Endothelial cell (in vitro differentiated cells): ENCODE data around the gene JPH3. TPM values are rescaled to one million over a fixed set of nuclear protein-coding genes. Genes with fewer than 3 reads are reported as not detected.

ENCODE experiments used
- DNase-seq: peaks from one replicate; pipeline ENCODE4 v3.0.0; 2021; ENCODE audit warnings: low spot score
- H3K27ac Mint-ChIP-seq: one replicate; pipeline ENCODE4 v1.8.0; 2021; ENCODE audit warnings: mixed read lengths, inconsistent platforms; ENCODE audit not compliant: unreplicated experiment
- H3K27me3 Mint-ChIP-seq: one replicate; pipeline ENCODE4 v1.8.0; 2021; ENCODE audit warnings: mild to moderate bottlenecking, moderate library complexity, mixed read lengths, inconsistent platforms; ENCODE audit not compliant: unreplicated experiment
- H3K36me3 Mint-ChIP-seq: one replicate; pipeline ENCODE4 v1.8.0; 2021; ENCODE audit warnings: mild to moderate bottlenecking, low read depth, mixed read lengths, inconsistent platforms; ENCODE audit not compliant: unreplicated experiment
- H3K4me1 Mint-ChIP-seq: one replicate; pipeline ENCODE4 v1.8.0; 2021; ENCODE audit warnings: mild to moderate bottlenecking, mixed read lengths, inconsistent platforms; ENCODE audit not compliant: unreplicated experiment
- H3K4me3 Mint-ChIP-seq: one replicate; pipeline ENCODE4 v1.8.0; 2021; ENCODE audit warnings: mild to moderate bottlenecking, mixed read lengths, inconsistent platforms; ENCODE audit not compliant: unreplicated experiment
- H3K9me3 Mint-ChIP-seq: one replicate; pipeline ENCODE4 v1.8.0; 2021; ENCODE audit warnings: mixed read lengths, inconsistent platforms; ENCODE audit not compliant: unreplicated experiment
- total RNA-seq: library from RNA; stranded (reverse); fragmentation: NEBNext Ultra II Directional; extraction: Animal tissue kit (Norgen Biotek cat#: 25700); gene quantifications from one replicate; pipeline ENCODE4 v1.2.1, GENCODE V29; 2021; ENCODE audit not compliant: unreplicated experiment
- TF ChIP-seq, protein P1 (sequence below): fragments of 200-600 bp; sonication (generic); IDR thresholded peaks from one replicate; pipeline ENCODE4 v1.5.0; 2021; ENCODE audit warnings: antibody characterized with exemption; ENCODE audit not compliant: unreplicated experiment

The JPH3 gene
- total RNA-seq, 1 donor from 2014 or later, result 19.1 TPM

DNA sequence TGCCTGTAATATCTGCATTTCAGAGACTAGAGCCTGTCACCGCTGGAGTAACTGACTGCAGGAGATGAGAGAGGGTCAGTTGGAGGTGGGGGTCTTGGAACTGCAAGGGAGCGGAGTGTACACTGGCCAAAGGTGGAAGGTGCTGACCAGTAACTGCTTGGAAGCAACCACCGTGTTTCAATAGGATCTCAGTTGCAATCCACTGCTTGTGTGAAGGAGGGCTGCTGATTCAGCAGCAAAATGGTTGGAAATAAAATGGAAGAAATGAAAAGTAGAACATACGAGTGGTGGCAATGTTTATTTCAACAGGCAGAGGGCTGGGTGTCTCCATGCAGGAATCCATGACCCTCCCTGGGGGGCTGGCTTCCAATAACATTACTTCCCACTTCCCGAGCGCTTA lies 2.1 kb upstream of the JPH3 start:
- TF ChIP-seq, protein P1, sequence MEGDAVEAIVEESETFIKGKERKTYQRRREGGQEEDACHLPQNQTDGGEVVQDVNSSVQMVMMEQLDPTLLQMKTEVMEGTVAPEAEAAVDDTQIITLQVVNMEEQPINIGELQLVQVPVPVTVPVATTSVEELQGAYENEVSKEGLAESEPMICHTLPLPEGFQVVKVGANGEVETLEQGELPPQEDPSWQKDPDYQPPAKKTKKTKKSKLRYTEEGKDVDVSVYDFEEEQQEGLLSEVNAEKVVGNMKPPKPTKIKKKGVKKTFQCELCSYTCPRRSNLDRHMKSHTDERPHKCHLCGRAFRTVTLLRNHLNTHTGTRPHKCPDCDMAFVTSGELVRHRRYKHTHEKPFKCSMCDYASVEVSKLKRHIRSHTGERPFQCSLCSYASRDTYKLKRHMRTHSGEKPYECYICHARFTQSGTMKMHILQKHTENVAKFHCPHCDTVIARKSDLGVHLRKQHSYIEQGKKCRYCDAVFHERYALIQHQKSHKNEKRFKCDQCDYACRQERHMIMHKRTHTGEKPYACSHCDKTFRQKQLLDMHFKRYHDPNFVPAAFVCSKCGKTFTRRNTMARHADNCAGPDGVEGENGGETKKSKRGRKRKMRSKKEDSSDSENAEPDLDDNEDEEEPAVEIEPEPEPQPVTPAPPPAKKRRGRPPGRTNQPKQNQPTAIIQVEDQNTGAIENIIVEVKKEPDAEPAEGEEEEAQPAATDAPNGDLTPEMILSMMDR, result no peak
- Mint-ChIP-seq H3K4me1 (peaks cover 19% of the 10 kb centered on the region), H3K36me3 (peaks cover 7% of the 10 kb centered on the region), H3K4me3 (peak overlapping the region; percentile 8), H3K27me3 (peaks cover 17% of the 10 kb centered on the region), H3K27ac (no peak overlapping the region), H3K9me3 (no peaks in the 10 kb centered on the region)
- DNase-seq, result no peak

DNA sequence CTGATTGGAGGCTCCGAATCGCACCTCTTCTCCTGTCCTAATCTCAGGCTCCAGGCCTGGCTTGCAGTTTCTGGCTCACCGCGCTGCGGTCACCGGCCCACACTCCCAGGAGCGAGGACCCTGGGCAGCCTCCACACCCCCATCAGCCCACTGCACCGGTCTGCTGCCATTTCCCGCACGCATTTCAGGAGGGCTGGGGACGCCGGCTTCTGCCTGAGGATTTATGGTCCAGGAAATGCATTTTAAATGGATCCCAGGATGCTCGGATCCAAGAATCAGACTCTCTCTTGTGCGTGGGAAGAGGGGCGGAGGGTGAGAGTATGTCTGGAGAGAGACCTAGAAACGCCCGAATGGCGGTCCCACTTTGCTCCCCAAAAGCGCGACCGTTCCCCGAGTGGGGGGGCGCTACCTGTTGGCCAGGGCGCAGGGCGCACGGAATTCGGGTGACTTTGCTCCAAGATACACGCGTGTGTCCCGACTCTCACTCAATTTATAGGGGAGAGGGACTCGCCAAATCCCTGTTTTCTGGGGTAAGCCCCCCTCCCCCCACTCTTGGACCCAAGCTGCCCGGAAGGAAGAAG lies 817 bp upstream of the JPH3 start:
- Mint-ChIP-seq H3K9me3 (no peaks in the 10 kb centered on the region), H3K36me3 (peaks cover 7% of the 10 kb centered on the region), H3K4me1 (peaks cover 19% of the 10 kb centered on the region), H3K4me3 (peak overlapping the region; percentile 90), H3K27me3 (peaks cover 17% of the 10 kb centered on the region), H3K27ac (no peak overlapping the region)
- TF ChIP-seq, protein P1, result no peak
- no peak for DNase-seq

DNA sequence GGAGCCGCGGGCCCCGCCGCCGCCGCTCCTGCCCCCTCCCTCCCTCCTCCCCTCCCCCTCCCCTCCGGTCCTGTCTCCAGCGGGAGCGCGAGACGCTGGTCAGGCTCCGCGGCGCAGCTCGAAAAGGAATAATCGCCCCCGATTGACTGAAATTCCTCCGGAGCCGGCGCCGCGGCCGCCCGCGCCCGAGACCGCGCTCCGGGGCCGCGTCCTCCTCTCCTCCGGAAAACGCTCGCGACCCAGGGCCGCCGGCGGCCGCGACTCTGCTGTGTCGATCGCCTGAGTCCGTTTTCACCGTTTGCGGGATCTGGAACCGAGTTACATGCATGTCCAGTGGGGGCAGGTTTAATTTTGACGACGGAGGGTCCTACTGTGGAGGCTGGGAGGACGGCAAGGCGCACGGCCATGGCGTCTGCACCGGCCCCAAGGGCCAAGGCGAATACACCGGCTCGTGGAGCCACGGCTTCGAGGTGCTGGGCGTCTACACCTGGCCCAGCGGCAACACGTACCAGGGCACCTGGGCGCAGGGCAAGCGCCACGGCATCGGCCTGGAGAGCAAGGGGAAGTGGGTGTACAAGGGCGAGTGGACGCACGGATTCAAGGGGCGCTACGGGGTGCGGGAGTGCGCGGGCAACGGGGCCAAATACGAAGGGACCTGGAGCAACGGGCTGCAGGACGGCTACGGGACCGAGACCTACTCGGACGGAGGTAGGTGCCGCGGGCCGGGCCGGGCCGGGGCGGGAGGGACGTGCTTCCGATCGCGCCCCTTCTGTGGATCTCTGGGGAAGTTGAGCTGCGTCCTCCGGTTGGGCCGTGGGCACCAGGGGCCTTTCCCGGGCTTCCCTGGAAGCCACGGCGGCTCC lies 744 bp downstream of the JPH3 start:
- Mint-ChIP-seq H3K27ac (no peak overlapping the region), H3K36me3 (peaks cover 16% of the 10 kb centered on the region), H3K27me3 (peaks cover 20% of the 10 kb centered on the region), H3K9me3 (no peaks in the 10 kb centered on the region), H3K4me3 (peak overlapping the region; percentile 96), H3K4me1 (peaks cover 23% of the 10 kb centered on the region)
- TF ChIP-seq, protein P1, result no peak
- DNase-seq, result peak; percentile 42

DNA sequence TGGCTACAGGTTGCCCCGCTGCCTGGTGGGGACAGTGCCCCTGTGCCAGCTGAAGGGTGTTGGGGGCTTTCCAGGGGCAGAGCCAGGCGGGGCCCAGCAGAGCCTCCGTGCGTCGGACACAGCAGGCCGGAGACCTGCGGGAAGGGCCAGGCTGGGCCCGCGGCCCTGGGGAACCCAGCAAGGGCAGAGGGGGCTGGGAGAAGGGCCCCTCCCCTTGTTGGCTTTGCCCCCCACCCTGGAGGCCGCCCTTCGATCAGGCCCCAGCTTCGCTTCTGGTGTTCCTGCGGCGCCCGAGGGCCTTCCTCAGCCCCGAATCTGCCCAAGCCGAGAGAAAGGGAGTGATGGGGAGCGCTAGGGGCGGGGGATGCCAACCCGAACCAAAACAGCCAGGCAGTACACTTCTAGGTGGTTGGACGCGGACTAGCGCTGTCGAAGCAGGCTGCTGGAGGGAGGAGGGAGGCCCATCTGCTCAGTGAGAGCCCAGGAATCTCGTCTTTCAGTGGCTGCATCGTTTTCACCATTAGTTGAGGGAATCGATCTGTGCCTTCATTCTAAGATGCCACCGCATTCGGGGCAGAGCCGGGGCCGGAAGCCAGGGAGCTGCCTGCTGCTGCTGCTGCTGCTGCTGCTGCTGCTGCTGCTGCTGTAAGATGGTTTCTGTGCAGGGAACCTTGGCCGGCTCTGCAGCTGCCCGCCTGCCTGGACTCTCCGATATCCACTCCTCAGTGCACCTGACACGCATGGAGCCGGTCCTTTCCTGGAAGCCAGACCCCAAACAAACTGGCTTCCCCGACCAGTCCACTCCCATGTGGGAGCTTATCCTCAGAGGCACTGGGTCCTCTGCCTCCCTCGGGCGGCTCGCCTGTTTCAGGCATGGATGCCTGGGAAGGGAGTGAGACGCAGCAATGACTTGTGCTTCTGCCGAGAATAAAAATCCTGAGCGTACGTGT lies 1.7 kb downstream of the JPH3 start:
- Mint-ChIP-seq H3K4me3 (peak overlapping the region; percentile 96), H3K27ac (no peak overlapping the region), H3K27me3 (peaks cover 20% of the 10 kb centered on the region), H3K4me1 (peaks cover 23% of the 10 kb centered on the region), H3K36me3 (peaks cover 16% of the 10 kb centered on the region), H3K9me3 (no peaks in the 10 kb centered on the region)
- TF ChIP-seq, protein P1, result no peak
- DNase-seq, result no peak
